CD4-positive, alpha-beta T cell (primary cell): Measurements from ENCODE around the gene KCNIP4. TPM values are rescaled to one million over a fixed set of nuclear protein-coding genes. Genes with fewer than 3 reads are reported as not detected.

Source experiments
- ATAC-seq: fragments of 200-7000 bp; cut with Tn5 transposase; one replicate; pipeline ENCODE4 v1.10.0; 2022; ENCODE audit warnings: mild to moderate bottlenecking; ENCODE audit not compliant: poor library complexity
- CTCF ChIA-PET: fragments of 350-600 bp; sonication (Branson Sonifier 250); formaldehyde crosslinking; loops from one replicate; lab custom pipeline; 2021; ENCODE audit warnings: antibody characterized with exemption, inconsistent platforms; lab: Charles Lee
- POLR2A ChIA-PET: fragments of 350-600 bp; sonication (Branson Sonifier 250); formaldehyde crosslinking; loops from one replicate; lab custom pipeline; 2021; ENCODE audit warnings: antibody characterized with exemption, inconsistent platforms; lab: Charles Lee
- DNase-seq, 14 experiments: peaks; one replicate each; pipeline ENCODE4 v3.0.0-alpha.2; 2013 to 2020; ENCODE audit warnings: mixed read lengths in 2 of 14
- H3K27ac ChIP-seq, 2 donors: one replicate each; pipeline versions ENCODE4 v1.5.1 to v1.7.0; 2013; ENCODE audit warnings: low read length in 2 of 2, low read depth in 1 of 2, mild to moderate bottlenecking in 1 of 2
- H3K27me3 ChIP-seq, 2 experiments: 1 replicate in 1 of 2; 2 replicates in 1 of 2; pipeline versions ENCODE4 v1.6.1 to v1.7.0; 2013; ENCODE audit warnings: low read length in 2 of 2, control low read depth in 1 of 2, mild to moderate bottlenecking in 1 of 2, moderate library complexity in 1 of 2; ENCODE audit not compliant: insufficient read depth in 2 of 2, control insufficient read depth in 1 of 2
- H3K36me3 ChIP-seq: one replicate; pipeline ENCODE4 v1.6.1; 2013; ENCODE audit warnings: low read length, control low read depth; ENCODE audit not compliant: insufficient read depth
- H3K4me1 ChIP-seq: one replicate; pipeline ENCODE4 v1.6.1; 2013; ENCODE audit warnings: low read length, control low read depth; ENCODE audit not compliant: insufficient read depth
- H3K4me3 ChIP-seq: one replicate; pipeline ENCODE4 v1.5.1; 2013; ENCODE audit warnings: mild to moderate bottlenecking, low read length, moderate library complexity
- H3K9me3 ChIP-seq, 2 experiments: 1 replicate in 1 of 2; 2 replicates in 1 of 2; pipeline versions ENCODE4 v1.6.1 to v1.7.0; 2013; ENCODE audit warnings: low read length in 2 of 2, mild to moderate bottlenecking in 2 of 2, control low read depth in 1 of 2, moderate library complexity in 1 of 2; ENCODE audit not compliant: control insufficient read depth in 1 of 2, insufficient read depth in 1 of 2
- H3K27ac Mint-ChIP-seq: one replicate; pipeline ENCODE4 v1.8.0; 2020; ENCODE audit warnings: mixed read lengths
- H3K27me3 Mint-ChIP-seq: one replicate; pipeline ENCODE4 v1.8.0; 2021; ENCODE audit warnings: mixed read lengths
- H3K36me3 Mint-ChIP-seq: one replicate; pipeline ENCODE4 v1.8.0; 2021; ENCODE audit warnings: low read depth, mixed read lengths
- H3K4me1 Mint-ChIP-seq: one replicate; pipeline ENCODE4 v1.8.0; 2021; ENCODE audit warnings: low read depth, mixed read lengths
- H3K4me3 Mint-ChIP-seq: one replicate; pipeline ENCODE4 v1.8.0; 2020; ENCODE audit warnings: mild to moderate bottlenecking, mixed read lengths
- H3K9me3 Mint-ChIP-seq: one replicate; pipeline ENCODE4 v1.8.0; 2020; ENCODE audit warnings: mixed read lengths
- intact Hi-C, 2 experiments: fragments of 100-400 bp; cut with DNase I in 1 of 2; cut with micrococcal nuclease in 1 of 2; formaldehyde crosslinking; loops; one replicate each; pipeline versions ENCODE4 v1.15.1 to v1.9.0; 2023 to 2025; cut with DNase I, micrococcal nuclease
- total RNA-seq, 174 experiments: library from RNA in 2 of 174; stranded (reverse) in 2 of 174; gene quantifications; one replicate each; pipeline ENCODE4 v1.2.3 and lab custom pipeline; 2021 to 2026
- TF ChIP-seq, protein P1 (sequence below): fragments of 200-600 bp; IDR thresholded peaks from one replicate; pipeline ENCODE4 v1.8.0; 2022; ENCODE audit warnings: antibody characterized with exemption, mild to moderate bottlenecking

Gene KCNIP4
- total RNA-seq, 2 experiments from 2014 or later = not detected

DNA sequence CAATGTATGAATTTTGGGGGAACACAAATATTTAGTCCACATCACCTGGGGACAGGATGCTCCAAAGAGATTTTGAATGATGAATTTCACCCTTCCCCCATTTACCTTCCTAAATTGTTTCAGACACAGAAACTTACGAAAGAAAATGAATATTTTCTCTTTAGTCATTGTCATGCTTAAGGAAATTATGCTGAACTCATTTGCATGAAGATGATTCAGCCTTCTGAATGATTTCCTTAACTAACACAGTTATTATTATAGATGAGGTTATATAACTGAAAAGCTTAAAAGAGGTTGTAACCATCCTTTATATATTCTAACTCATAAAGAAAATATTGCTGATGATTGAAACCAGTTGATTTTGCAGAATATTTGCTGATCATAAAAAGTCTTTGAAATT lies 61.1 kb downstream of the KCNIP4 start:
- H3K4me1 ChIP-seq = no peaks in the 10 kb centered on the region
- H3K36me3 ChIP-seq = no peaks in the 10 kb centered on the region
- no peaks in the 10 kb centered on the region for H3K27me3 ChIP-seq
- POLR2A ChIA-PET = no interaction called here
- DNase-seq = no peak
- no peak overlapping the region for H3K4me3 Mint-ChIP-seq
- peaks cover 2% of the 10 kb centered on the region for H3K9me3 Mint-ChIP-seq
- no peak overlapping the region for H3K27ac Mint-ChIP-seq
- no peaks in the 10 kb centered on the region for H3K9me3 ChIP-seq
- H3K27me3 Mint-ChIP-seq = no peaks in the 10 kb centered on the region
- CTCF ChIA-PET = no interaction called here
- no peak overlapping the region for H3K27ac ChIP-seq
- intact Hi-C loops = no loop called here
- H3K4me3 ChIP-seq = no peak overlapping the region
- no peaks in the 10 kb centered on the region for H3K36me3 Mint-ChIP-seq
- ATAC-seq = no peak
- no peaks in the 10 kb centered on the region for H3K4me1 Mint-ChIP-seq
- TF ChIP-seq, protein P1, sequence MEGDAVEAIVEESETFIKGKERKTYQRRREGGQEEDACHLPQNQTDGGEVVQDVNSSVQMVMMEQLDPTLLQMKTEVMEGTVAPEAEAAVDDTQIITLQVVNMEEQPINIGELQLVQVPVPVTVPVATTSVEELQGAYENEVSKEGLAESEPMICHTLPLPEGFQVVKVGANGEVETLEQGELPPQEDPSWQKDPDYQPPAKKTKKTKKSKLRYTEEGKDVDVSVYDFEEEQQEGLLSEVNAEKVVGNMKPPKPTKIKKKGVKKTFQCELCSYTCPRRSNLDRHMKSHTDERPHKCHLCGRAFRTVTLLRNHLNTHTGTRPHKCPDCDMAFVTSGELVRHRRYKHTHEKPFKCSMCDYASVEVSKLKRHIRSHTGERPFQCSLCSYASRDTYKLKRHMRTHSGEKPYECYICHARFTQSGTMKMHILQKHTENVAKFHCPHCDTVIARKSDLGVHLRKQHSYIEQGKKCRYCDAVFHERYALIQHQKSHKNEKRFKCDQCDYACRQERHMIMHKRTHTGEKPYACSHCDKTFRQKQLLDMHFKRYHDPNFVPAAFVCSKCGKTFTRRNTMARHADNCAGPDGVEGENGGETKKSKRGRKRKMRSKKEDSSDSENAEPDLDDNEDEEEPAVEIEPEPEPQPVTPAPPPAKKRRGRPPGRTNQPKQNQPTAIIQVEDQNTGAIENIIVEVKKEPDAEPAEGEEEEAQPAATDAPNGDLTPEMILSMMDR = no peak

DNA sequence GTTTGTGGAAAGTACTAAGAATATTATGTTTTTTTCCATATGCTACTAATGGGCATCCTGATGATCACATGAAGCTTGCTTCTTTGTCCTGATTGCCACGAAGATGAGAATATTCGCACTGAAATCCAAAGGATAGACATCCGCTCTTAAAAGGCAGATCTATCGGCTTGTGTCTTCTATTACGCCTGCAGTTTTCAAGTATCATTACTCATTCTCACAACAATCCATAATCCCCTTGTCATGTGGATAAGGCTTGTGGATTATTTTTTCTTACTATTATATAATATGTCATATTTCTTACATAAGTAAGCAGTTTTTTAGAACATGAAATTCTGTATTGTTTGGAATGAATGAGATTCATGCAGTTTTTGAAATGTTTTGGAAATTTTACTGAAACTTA lies 62.8 kb downstream of the KCNIP4 start:
- Mint-ChIP-seq H3K27ac (no peak overlapping the region), H3K36me3 (no peaks in the 10 kb centered on the region), H3K4me1 (no peaks in the 10 kb centered on the region), H3K9me3 (no peaks in the 10 kb centered on the region), H3K27me3 (no peaks in the 10 kb centered on the region), H3K4me3 (no peak overlapping the region)
- no peak for DNase-seq
- no peaks in the 10 kb centered on the region for H3K9me3 ChIP-seq
- POLR2A ChIA-PET = no interaction called here
- TF ChIP-seq, protein P1 = no peak
- CTCF ChIA-PET = no interaction called here
- H3K27me3 ChIP-seq = no peaks in the 10 kb centered on the region
- H3K36me3 ChIP-seq = no peaks in the 10 kb centered on the region
- H3K27ac ChIP-seq = no peak overlapping the region
- H3K4me3 ChIP-seq = no peak overlapping the region
- no peak for ATAC-seq
- H3K4me1 ChIP-seq = no peaks in the 10 kb centered on the region
- intact Hi-C loops = no loop called here

DNA sequence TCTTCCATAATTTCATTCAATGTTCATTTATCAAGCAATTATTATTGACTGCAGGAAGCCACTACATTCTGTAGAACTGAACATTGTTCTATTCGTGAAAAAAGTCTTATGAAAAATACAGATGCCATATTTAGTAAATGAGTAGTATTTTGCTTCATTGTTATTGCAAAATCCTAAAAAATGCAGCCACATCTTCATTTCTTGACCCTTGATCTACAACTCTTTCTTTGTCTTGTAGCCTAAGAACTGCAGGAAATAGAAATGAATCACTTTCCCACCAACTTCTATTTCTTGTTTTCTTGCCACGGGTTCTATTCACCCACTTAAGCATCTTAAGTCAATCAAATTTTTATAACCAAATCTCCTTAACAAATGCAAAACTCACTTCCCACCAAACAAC lies 63.3 kb downstream of the KCNIP4 start:
- ChIA-PET CTCF (no interaction called here), POLR2A (no interaction called here)
- Histone ChIP-seq H3K27me3 (no peaks in the 10 kb centered on the region), H3K9me3 (no peaks in the 10 kb centered on the region), H3K4me3 (no peak overlapping the region), H3K4me1 (no peaks in the 10 kb centered on the region), H3K36me3 (no peaks in the 10 kb centered on the region), H3K27ac (no peak overlapping the region)
- TF ChIP-seq, protein P1 = no peak
- no peaks in the 10 kb centered on the region for H3K9me3 Mint-ChIP-seq
- no peak overlapping the region for H3K4me3 Mint-ChIP-seq
- intact Hi-C loops = no loop called here
- ATAC-seq = no peak
- H3K4me1 Mint-ChIP-seq = no peaks in the 10 kb centered on the region
- H3K36me3 Mint-ChIP-seq = no peaks in the 10 kb centered on the region
- no peaks in the 10 kb centered on the region for H3K27me3 Mint-ChIP-seq
- no peak overlapping the region for H3K27ac Mint-ChIP-seq
- DNase-seq = no peak
